Measurements from ENCODE around the gene ATP5MC2.
A peak's percentile ranks its signal among the peaks of the same experiment; 100 is the strongest.
"Not testable (repeated sequence)": the region's sequence is repeated elsewhere in the genome, so short reads cannot be mapped to it uniquely, and the experiment has no call there.

Gene ATP5MC2

DNA sequence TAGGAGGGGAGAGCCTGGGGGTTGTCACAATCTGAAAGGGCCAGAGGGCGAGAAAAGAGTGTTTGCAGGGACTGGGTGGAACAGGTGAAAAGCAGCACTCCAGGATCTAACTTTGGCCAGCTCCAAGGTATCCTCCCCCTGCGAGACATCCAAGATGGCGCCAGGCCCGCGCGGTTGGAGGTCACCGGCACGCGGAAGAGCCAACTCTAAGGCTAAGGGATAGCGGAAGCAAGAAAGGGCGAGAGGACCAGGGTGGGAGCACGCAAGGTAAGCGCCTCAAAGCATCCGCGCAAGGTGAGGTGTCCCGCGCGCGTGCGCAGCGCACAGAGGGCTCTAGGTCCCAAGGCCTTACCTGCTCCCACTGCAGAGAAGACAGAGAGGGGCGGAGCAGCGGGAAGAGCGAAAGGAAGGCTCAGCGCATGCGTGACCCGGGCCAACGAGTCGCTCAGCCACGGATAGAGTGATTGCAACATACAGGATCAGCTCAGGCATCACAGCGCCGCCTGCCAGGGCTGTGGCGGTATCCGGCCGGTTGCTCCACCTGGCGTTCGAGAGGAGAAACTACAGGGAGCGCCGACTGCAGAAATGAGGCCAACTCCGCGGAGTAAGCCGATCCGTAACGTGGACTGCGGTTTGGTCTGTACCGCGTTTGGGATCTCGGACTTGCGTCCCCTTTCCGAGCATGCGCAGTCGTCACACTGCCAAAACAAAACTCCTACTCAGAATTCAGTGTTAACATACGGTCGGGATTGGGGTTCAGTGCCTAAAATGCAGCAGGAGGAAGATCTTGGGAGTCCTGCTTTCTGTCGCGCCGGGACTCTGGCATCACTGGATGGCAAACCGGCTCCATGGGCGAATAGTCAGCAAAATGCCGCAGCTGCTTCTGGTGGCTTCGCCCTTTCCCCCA, at the start of gene ATP5MC2:
Gene ATP5MC2, minus strand, starts transcription at position 383 of the 907 bp plus-strand sequence. CDS start 3,469 bp downstream, outside the sequence.
- FAIRE-seq (peak; percentile 97), DNase-seq (ENCODE audit: insufficient read length, low spot score) (peak; percentile 98)

DNA sequence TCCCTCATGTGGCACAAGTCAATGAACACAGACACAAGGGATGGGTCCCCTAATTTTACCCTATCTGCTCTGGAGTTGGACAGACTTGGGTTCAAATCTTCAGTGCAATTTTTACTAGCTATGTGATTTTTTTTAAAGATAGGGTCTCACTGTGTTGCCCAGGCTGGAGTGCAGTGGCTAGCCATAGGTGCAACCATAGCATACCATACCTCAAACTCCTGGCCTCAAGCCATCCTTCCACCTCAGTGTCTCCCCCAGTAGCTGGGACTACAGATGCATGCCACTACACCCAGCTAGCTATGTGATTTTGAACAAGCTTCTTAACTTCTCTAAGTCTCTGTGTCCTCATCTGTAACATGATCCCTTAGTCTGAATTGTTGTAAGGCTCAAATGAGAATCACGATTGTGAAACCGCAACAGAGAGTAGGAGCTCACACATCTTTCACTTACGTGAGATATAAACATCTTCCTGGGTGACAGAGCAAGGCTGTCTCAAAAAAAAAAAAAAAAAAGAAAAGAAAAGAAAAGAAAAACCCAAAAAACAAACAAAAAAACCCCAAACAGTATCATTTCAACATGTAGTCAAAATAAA, 46.7 kb upstream of the ATP5MC2 start:
- DNase-seq (ENCODE audit: insufficient read length, low spot score): no peak
- FAIRE-seq: no peak

DNA sequence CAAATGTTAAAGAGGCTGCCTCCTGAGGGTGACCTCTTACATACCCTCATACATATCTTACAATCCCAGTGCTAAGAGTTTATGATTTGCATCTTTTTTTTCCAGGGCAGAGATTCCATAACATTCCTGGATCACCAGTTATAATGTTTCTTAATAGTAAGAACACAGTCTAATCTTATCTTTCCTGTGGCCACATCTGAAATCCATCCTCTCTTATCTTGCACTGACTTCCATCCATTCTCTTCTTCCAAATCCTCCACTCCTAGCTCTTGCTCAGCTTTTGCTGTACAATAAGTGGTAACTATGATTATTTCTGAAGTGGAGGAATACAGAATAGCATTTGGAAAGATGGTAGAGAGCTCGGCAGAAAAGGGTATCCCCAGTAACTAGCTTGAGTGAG, 45.1 kb upstream of the ATP5MC2 start:
- DNase-seq (ENCODE audit: insufficient read length, low spot score): no peak
- FAIRE-seq: no peak

DNA sequence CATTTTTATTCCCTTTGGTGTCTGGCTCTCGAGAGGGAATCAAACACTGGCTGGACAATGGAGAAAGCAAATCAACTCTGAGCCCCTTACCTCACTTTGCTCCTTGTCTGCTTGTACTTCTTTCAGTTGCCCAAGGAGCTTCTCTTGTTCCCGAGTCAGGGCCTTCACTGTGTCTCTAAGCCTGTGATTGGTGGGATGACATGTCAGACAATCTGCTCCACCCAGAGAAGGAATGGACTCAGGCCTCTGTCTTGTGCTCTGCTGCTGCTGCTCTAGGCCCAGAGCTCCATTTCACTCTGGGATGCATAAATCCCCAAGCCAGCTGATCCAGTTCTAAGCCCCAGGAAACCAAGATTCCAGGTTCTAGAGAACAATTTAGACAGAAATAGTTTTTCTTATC, 43.8 kb upstream of the ATP5MC2 start:
- DNase-seq (ENCODE audit: insufficient read length, low spot score): no peak
- FAIRE-seq: no peak

DNA sequence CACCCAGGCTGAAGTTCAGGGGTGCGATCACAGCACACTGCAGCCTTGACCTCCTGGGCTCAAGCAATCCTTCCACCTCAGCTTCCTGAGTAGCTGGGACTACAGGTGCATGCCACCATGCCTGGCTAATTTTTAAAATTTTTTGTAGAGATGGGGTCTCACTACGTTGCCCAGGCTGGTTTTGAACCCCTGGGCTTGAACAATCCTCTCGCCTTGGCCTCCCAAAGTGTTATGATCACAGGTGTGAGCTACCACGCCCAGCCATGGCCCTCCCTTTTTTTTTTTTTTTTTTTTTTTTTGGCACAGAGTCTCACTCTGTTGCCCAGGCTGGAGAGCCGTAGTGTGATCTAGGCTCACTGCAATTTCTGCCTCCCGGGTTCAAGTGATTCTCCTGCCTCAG, 42.7 kb upstream of the ATP5MC2 start:
- not testable (repeated sequence) for FAIRE-seq; DNase-seq (ENCODE audit: insufficient read length, low spot score)

DNA sequence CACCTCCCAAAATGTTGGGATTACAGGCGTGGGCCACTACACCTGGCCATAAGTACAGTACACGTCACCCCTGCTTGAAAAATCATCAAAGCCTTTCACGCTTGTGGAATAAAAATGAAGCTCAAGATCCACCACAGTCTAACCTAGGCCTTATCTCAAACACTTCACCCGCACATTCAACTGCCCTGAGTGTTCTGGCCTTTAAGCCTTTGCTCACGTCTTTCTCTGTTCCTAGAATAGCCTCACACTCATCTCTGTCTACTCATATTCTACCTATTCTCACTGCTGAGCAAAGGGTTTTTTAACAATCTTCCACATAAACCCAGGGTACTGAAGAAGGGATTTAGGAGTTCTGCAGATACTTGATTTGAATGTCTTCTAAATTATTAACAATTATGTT, 41.4 kb upstream of the ATP5MC2 start:
- no peak for FAIRE-seq
- no peak for DNase-seq (ENCODE audit: insufficient read length, low spot score)

DNA sequence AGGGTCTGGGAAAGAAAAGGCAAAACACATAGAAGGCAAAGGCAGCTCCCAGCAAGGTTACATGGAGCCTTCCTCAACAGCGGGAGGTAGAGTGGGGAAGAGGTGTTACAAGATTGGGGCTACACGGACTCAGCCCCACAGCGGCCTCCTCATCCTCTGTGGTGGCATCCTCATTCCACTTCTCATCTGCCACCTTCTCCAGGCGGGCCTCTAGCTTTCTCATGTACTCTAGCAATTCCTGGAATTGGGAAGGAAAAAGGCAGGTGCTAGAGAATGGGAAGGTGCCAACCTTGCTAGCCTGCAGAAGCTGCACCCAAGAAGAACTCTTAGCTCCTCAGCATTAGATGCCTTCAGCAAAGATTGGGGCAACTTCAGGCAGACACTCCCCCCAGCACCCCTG, 38.1 kb upstream of the ATP5MC2 start:
- DNase-seq (ENCODE audit: insufficient read length, low spot score) (no peak), FAIRE-seq (no peak)

DNA sequence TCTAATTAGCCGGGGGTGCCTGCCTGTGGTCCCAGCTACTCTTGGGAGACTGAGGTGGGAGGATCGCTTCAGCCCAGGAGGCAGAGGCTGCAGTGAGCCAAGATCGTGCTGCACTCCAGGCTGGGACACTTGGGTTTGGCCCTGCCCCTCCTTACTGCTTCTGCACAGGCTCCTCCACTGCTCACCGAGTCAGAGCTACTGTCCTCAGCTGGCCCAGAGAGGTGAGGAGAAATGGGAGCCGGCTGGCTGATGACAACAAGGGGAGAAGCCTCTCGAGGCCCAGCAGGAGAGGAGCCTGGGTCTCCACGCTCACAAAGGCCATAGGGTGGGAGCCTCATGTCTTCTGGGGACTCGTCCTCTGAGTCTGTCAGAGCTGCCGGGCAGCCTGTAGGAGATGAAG, 37.6 kb upstream of the ATP5MC2 start:
- DNase-seq (ENCODE audit: insufficient read length, low spot score): no peak
- FAIRE-seq: no peak

DNA sequence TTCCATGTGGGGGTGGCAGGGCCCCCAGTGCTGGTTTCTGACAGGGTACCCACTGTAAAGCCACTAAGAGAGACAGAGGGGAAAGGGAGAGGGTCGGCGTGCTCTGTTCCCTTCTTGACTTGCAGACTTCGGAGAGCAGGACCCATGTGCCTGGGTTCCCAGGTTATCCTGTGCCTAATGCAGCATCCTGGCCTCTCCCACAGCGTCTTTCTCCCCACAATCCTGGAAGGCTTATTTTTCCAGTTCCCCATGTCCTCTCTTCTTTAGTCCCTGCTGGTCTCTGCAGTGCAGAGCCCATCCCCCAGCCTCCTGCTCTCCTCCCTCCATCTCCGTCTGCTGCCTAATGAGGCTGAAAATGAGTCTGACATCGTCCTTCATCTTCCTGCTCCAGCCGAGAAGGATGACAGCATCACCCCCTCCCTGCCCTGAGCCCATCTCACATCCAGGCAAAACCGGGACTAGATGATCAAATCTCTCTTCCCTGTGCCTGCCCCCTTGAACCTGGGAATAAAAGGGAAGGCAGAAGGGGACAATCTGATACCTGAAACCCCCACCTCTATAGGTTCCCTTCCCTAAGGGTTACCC, 36.3 kb upstream of the ATP5MC2 start:
- DNase-seq (ENCODE audit: insufficient read length, low spot score) (no peak), FAIRE-seq (no peak)

DNA sequence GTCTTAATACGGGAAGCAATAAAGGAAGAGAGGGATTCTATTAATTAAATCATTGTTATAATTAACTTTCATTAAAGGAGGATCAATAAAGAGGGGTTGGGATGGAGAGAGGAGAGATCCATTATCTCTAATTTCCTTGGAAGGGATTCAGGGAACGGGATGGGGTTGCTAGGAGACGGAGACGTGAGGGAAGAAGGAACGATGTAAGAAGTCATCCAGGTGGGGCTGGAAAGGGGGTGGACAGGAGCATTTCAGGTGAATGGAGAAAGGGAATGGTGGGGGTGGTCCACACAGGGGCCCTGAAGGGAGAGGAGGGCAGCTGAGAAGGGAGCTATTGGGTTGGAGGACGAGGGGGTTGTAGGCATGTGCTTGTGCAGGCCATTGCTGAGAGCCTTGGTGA, 34.2 kb upstream of the ATP5MC2 start:
- no peak for DNase-seq (ENCODE audit: insufficient read length, low spot score)
- FAIRE-seq: no peak

DNA sequence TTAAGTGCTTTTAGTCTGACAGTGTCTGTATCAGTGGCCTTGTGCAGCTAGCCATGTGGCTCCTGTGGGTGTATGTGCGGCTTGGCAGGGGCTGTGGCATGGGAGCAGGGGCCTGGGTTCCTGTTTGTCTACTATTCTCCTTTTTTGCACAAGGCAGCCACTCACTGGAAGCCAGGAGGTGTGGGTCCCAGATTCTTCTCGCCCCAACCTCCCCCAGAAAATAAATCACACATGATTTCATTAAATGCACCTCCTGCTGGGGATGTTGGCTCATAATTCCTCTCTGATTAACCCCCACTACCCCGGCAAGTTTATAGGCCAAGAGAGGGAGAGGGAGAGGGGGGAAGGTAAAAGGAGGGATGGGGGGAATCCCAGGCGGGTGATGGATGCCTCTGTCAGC, 33.8 kb upstream of the ATP5MC2 start:
- DNase-seq (ENCODE audit: insufficient read length, low spot score) (no peak), FAIRE-seq (no peak)

DNA sequence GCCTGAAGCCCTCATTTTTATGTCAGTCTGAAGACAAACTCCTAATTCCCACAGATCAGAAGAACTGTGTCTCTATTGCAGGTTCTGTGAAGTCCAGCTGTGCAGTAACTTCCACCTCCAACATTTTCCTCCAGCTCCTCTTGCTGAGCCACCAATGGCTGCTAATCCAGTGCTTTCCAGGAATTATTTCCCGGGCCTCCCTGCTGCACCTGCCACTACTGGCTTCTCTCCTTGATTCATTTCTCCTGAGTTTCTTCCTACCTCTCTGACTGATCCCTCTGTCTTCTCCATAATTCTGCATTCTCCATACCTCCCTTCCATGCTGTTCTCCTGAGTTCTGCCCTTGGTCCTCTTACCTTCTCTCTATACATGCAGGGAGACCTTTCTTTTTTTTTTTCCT, 30.2 kb upstream of the ATP5MC2 start:
- DNase-seq (ENCODE audit: insufficient read length, low spot score) (no peak), FAIRE-seq (no peak)

DNA sequence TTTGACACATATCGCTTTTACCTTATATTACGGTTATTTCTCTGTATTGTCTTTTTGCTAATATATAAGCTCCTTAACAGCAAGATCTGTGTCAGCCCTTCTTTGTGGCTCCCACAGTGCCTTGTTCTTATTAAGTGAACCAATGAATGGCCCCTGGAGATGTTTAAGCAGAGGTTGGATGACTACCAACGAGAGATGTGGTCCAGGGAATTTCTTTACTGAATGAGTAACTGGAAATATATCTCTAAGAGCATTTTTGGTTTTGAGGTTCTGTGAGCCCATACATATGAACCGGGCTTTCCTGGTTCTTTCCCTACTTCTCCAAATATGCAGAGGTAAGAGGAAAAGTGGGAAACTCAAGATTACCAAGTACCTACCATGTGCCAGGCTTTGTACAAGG, 27.9 kb upstream of the ATP5MC2 start:
- DNase-seq (ENCODE audit: insufficient read length, low spot score) (no peak), FAIRE-seq (no peak)

DNA sequence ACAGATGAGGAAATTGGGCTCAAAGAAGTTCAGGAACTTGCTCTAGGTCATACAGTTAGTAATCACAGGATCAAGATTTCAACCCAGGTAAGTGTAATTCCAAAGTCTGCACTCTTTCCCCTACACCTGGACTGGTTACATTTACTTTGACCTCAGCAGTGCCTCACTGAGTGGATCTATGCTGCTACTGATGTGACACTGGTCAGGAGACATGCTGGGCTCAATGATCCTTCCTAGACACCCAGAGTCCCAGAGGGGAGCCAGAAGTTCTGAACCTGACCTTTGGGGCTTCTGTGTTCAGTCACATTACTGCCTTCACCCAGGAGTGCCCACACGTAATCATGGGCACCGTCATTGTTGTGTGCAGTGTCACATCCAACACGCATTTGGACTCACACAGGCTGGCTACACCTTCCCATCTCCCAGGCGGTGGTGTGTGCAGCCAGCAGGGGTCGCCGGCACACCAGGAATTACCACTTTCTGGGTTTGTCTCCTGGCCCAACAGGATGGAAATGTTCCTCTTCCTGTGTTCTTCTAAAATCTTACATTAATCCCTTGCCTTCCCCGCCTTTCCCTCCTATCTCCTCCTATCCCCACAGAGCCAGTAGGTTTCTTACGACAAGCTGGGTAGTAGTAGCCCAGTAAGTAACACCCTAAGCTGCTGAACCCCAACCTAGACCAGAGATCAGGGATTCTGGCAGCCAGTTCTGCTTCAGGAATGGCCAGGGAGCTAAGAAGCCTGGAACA, 25.8 kb upstream of the ATP5MC2 start:
- DNase-seq (ENCODE audit: insufficient read length, low spot score): peak; percentile 79
- peak; percentile 31 for FAIRE-seq

DNA sequence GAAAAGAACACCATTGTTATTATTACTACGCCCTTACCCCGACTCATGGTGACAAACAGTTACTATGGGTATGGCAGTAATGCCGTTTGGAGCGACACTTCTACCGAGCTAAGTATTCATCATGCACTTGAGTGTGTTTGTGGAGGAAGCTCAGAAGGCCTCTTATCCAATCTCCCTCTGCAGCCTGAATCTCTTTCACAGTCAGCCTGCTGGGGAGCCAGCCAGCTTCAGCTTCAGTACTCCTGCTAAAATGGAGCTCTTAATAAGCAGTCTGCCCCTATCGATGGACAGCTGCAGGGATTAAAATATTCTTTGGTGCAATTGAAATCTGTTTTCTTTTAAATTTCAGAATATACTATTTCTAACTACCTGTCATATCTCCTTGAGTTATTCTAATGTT, 24.7 kb upstream of the ATP5MC2 start:
- no peak for DNase-seq (ENCODE audit: insufficient read length, low spot score)
- no peak for FAIRE-seq

DNA sequence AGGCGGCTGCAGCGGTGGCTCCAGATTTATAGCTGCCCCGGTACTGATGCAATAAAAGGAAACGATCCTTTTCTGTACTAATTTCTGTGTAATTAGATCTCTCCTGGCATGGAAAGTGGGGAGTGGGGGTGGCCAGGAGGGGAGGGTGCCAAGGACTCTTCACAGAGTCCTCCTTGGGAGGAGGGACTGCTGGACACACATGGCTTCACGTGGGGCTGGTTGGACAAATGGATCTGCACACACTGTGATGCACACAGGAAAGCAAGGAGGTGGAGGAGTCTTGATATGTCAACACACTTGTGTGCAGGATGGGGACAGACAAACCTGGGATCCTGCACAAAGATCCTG, 23.8 kb upstream of the ATP5MC2 start:
- FAIRE-seq (no peak), DNase-seq (ENCODE audit: insufficient read length, low spot score) (no peak)

DNA sequence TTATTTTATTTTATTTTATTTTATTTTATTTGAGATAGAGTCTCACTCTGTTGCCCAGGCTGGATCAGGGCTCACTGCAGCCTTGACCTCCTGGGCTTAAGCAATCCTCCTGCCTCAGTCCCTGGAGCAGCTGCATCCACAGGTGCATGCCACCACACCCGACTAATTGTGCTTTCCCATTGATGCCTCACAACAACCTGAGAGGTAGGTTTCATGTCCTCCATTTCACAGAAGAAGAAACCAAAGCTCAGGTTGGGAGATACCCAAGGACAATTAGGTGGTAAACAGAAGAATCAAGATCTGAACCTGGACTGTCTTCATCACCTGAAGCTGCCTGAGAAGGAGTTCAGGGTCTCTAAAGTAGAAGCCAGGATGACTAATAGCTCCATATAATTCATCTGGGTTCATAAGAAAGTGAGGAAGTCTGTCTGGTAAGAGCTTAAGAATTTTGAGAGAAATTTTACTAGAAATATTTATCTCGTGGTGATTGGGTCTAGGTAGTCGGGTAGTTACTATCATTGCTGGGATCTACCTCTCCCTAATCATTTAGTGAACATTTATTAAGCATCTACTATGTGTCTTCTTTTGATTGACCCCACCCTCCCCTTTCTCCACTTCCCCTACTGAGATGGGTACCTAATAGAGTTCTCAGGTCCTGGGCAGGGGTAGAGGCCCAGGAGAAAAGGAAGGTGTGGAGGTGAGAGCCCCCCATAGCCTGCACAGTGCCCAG, 23.2 kb upstream of the ATP5MC2 start:
- DNase-seq (ENCODE audit: insufficient read length, low spot score) (no peak), FAIRE-seq (no peak)

DNA sequence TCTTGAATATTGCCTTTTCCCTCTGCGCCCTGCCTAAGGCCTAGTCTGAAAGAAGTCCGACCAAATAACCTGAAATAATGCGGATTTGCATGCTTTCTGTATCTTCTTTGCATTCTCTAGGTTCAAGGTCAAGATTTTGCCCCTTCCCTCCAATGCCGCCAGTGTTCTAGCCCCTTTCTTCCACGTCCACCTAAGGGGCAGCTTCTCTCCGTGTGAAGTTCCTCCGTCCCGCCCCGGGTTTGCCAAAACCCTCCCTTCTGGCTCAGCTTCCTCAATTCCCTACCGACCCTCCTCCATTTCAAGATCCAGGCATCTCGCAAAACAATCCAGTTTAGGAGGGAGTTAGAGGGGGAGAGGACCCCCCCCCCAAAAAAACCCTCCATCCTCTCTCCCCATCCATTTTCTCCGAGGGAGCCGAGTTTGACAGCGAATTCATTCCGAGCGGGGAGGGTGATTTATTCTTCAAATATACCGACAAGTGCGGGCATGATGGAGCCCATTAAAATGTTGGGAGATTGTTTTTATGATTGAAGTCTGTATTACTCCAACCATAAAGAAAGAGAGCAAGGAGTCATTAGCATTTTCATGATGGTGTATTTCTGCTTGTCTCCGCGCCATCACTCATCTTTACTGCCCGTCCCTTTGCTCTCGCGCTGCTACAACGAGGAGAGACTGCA, 20.9 kb upstream of the ATP5MC2 start:
- DNase-seq (ENCODE audit: insufficient read length, low spot score) (no peak), FAIRE-seq (no peak)

DNA sequence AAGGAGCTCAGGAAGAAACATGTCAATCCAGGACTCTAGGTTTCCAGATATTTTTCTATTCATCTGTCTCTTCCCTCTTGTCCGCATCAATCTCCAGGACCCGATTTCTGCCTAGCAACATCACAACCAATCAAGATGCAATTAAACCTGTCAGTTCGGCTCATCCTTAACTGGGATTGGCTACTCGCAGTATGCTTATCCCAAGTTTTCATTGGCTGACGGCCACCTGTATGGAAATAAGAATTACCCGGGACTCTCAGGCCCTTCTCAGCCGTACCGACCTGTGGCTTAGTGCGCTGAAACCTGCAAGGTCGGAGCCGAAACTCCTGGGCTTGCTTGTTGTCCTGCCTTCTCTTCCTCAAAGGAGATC, 20.4 kb upstream of the ATP5MC2 start:
- peak; percentile 80 for FAIRE-seq
- DNase-seq (ENCODE audit: insufficient read length, low spot score): peak; percentile 98
